NCI-H2196 treated with DMSO at 0.1 percent for 48 hours (cell line): ENCODE measurements around the gene ADGRL3.
"Not testable (repeated sequence)": the region's sequence is repeated elsewhere in the genome, so short reads cannot be mapped to it uniquely, and the experiment has no call there.

Experiments used
- DNase-seq: peaks from one replicate; lab custom pipeline; 2025; ENCODE audit not compliant: unreplicated experiment; lab: John Stamatoyannopoulos, UW

ADGRL3 gene

GRCh38 chr4:61596606-61597340, 396.6 kb downstream of the ADGRL3 start:
- no peak for DNase-seq

- DNase-seq: no peak
Measured at GRCh38 chr4:61603086-61603485, 403.0 kb downstream of the ADGRL3 start.

- DNase-seq: no peak
Measured at GRCh38 chr4:61604054-61604453, 403.9 kb downstream of the ADGRL3 start.

GRCh38 chr4:61605984-61606383, 405.9 kb downstream of the ADGRL3 start:
- DNase-seq: no peak

- no peak for DNase-seq
Measured at GRCh38 chr4:61614231-61614630, 414.1 kb downstream of the ADGRL3 start.

GRCh38 chr4:61619528-61619927, 419.4 kb downstream of the ADGRL3 start:
- no peak for DNase-seq

- DNase-seq: no peak
Measured at GRCh38 chr4:61628282-61628681, 428.2 kb downstream of the ADGRL3 start.

- DNase-seq: no peak
Measured at GRCh38 chr4:61628727-61629126, 428.6 kb downstream of the ADGRL3 start.

- DNase-seq: no peak
Measured at GRCh38 chr4:61630548-61630947, 430.4 kb downstream of the ADGRL3 start.

GRCh38 chr4:61638591-61638990, 438.5 kb downstream of the ADGRL3 start:
- DNase-seq: no peak

GRCh38 chr4:61646746-61647350, 446.7 kb downstream of the ADGRL3 start:
- not testable (repeated sequence) for DNase-seq

GRCh38 chr4:61648264-61648663, 448.1 kb downstream of the ADGRL3 start:
- no peak for DNase-seq

GRCh38 chr4:61657016-61657415, 456.9 kb downstream of the ADGRL3 start:
- DNase-seq: no peak

GRCh38 chr4:61661960-61662359, 461.8 kb downstream of the ADGRL3 start:
- no peak for DNase-seq

GRCh38 chr4:61662362-61662761, 462.2 kb downstream of the ADGRL3 start:
- no peak for DNase-seq

- DNase-seq: no peak
Measured at GRCh38 chr4:61663310-61663709, 463.2 kb downstream of the ADGRL3 start.

- DNase-seq: no peak
Measured at GRCh38 chr4:61665649-61666048, 465.5 kb downstream of the ADGRL3 start.

- DNase-seq: no peak
Measured at GRCh38 chr4:61666244-61666643, 466.1 kb downstream of the ADGRL3 start.

- no peak for DNase-seq
Measured at GRCh38 chr4:61671599-61671998, 471.5 kb downstream of the ADGRL3 start.

GRCh38 chr4:61675464-61675863, 475.3 kb downstream of the ADGRL3 start:
- DNase-seq: no peak

- no peak for DNase-seq
Measured at GRCh38 chr4:61678297-61678696, 478.2 kb downstream of the ADGRL3 start.

GRCh38 chr4:61693520-61693919, 493.4 kb downstream of the ADGRL3 start:
- DNase-seq: no peak

- no peak for DNase-seq
Measured at GRCh38 chr4:61714387-61714911, 514.3 kb downstream of the ADGRL3 start.
